Adrenal gland (tissue), 5 donors: ENCODE results near the gene MXRA8.

ENCODE experiments used
- POLR2A ChIP-seq, 2 donors: fragments of 450-650 bp; IDR thresholded peaks; one replicate each; pipeline ENCODE4 v1.6.1; 2017; ENCODE audit warnings: antibody characterized with exemption in 2 of 2, mild to moderate bottlenecking in 2 of 2, moderate library complexity in 1 of 2
- TF ChIP-seq, protein P1 (sequence below), 6 experiments: fragments of 450-650 bp in 4 of 6; fragments of 200-600 bp in 2 of 6; sonication (generic) in 1 of 6; IDR thresholded peaks; 1 replicate in 5 of 6; 2 replicates in 1 of 6; pipeline versions ENCODE4 v1.5.1 to v1.8.0; 2016 to 2021; ENCODE audit warnings: antibody characterized with exemption in 6 of 6, mild to moderate bottlenecking in 2 of 6, moderate library complexity in 1 of 6
- donor health status: DM: no; HTN: no; CAD: no.

DNA sequence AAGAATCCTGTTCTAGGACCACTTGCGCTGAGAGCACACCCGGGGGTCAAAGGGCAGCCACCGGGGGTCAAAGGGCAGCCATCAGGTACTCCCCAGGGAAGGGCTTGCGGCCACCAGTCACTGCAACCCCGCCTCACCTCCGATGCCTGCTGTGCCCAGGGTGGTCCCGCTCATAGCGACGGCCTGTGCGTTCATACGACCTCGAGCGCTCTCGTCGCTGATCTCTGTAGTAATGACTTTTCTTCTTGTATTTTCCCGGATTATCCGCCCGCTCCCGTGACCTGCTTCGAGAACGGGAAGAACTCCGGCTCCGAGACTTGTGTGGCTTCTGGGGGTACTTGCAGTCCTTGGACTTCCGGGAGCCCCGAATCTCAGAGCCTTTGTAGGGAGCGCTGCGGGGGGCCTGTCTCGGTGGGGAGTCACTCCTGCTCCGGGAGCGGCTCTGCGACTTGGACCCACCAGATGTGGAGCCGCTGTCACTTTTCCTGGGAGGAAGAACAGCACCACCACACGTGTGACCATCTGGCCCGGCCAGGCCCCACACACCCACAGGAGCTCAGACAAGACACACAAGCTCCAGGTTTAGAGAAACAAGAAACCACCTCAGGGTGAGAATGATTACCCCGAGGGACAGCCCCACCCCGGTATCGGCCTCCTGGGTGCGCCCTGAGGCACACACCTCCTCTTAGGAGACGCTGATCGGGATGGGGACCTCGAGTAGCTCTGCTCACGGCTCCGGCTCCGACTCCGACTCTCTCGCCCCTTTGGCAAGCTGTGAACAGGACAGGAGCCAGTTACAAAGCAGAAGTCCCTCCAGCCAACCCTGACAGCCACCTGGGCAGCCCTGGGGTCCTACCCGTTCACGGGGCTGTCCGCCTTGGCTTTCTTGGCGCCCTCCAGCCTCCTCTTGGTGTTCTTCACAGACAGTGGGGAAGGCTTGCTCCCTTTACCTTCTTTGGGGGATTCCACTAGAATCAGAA lies 29.0 kb upstream of the MXRA8 start:
- TF ChIP-seq, protein P1, sequence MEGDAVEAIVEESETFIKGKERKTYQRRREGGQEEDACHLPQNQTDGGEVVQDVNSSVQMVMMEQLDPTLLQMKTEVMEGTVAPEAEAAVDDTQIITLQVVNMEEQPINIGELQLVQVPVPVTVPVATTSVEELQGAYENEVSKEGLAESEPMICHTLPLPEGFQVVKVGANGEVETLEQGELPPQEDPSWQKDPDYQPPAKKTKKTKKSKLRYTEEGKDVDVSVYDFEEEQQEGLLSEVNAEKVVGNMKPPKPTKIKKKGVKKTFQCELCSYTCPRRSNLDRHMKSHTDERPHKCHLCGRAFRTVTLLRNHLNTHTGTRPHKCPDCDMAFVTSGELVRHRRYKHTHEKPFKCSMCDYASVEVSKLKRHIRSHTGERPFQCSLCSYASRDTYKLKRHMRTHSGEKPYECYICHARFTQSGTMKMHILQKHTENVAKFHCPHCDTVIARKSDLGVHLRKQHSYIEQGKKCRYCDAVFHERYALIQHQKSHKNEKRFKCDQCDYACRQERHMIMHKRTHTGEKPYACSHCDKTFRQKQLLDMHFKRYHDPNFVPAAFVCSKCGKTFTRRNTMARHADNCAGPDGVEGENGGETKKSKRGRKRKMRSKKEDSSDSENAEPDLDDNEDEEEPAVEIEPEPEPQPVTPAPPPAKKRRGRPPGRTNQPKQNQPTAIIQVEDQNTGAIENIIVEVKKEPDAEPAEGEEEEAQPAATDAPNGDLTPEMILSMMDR (IDR thresholded peaks at IDR 0.05), result no peak
- no peak for TF ChIP-seq POLR2A (IDR thresholded peaks at IDR 0.05)
